Measurements from ENCODE around the gene ERBB4.

Gene ERBB4

GRCh38 chr2:212186166-212186565, 352.4 kb downstream of the ERBB4 start:
- Histone ChIP-seq H3K36me3 (ENCODE audit: control insufficient read depth, insufficient read depth, low read length) (no peaks in the 10 kb centered on the region), H3K9me3 (ENCODE audit: control insufficient read depth, low read length) (no peaks in the 10 kb centered on the region), H2AFZ (no peak overlapping the region), H3K4me1 (no peaks in the 10 kb centered on the region), H3K27ac (no peak overlapping the region), H3K4me3 (ENCODE audit: low read depth, low read length) (no peak overlapping the region), H3K79me2 (no peaks in the 10 kb centered on the region), H3K27me3 (ENCODE audit: control insufficient read depth, insufficient read depth, low read length) (no peaks in the 10 kb centered on the region), H3K4me2 (ENCODE audit: low read length) (no peak overlapping the region), H3K9ac (no peak overlapping the region)
- TF ChIP-seq, protein P1, sequence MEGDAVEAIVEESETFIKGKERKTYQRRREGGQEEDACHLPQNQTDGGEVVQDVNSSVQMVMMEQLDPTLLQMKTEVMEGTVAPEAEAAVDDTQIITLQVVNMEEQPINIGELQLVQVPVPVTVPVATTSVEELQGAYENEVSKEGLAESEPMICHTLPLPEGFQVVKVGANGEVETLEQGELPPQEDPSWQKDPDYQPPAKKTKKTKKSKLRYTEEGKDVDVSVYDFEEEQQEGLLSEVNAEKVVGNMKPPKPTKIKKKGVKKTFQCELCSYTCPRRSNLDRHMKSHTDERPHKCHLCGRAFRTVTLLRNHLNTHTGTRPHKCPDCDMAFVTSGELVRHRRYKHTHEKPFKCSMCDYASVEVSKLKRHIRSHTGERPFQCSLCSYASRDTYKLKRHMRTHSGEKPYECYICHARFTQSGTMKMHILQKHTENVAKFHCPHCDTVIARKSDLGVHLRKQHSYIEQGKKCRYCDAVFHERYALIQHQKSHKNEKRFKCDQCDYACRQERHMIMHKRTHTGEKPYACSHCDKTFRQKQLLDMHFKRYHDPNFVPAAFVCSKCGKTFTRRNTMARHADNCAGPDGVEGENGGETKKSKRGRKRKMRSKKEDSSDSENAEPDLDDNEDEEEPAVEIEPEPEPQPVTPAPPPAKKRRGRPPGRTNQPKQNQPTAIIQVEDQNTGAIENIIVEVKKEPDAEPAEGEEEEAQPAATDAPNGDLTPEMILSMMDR (IDR thresholded peaks at IDR 0.05) = no peak

GRCh38 chr2:212181646-212182045, 357.0 kb downstream of the ERBB4 start:
- no peak overlapping the region for H3K27ac ChIP-seq
- no peaks in the 10 kb centered on the region for H3K27me3 ChIP-seq (ENCODE audit: control insufficient read depth, insufficient read depth, low read length)
- H3K36me3 ChIP-seq (ENCODE audit: control insufficient read depth, insufficient read depth, low read length) = no peaks in the 10 kb centered on the region
- H3K4me1 ChIP-seq = no peaks in the 10 kb centered on the region
- H3K9ac ChIP-seq = no peak overlapping the region
- TF ChIP-seq, protein P1 (IDR thresholded peaks at IDR 0.05) = no peak
- H3K4me3 ChIP-seq (ENCODE audit: low read depth, low read length) = no peak overlapping the region
- no peaks in the 10 kb centered on the region for H3K79me2 ChIP-seq
- H2AFZ ChIP-seq = no peak overlapping the region
- H3K4me2 ChIP-seq (ENCODE audit: low read length) = no peak overlapping the region
- H3K9me3 ChIP-seq (ENCODE audit: control insufficient read depth, low read length) = no peaks in the 10 kb centered on the region

GRCh38 chr2:212180408-212181083, 358.1 kb downstream of the ERBB4 start:
- Histone ChIP-seq H3K4me3 (ENCODE audit: low read depth, low read length) (no peak overlapping the region), H3K4me1 (no peaks in the 10 kb centered on the region), H3K9ac (no peak overlapping the region)

DNA sequence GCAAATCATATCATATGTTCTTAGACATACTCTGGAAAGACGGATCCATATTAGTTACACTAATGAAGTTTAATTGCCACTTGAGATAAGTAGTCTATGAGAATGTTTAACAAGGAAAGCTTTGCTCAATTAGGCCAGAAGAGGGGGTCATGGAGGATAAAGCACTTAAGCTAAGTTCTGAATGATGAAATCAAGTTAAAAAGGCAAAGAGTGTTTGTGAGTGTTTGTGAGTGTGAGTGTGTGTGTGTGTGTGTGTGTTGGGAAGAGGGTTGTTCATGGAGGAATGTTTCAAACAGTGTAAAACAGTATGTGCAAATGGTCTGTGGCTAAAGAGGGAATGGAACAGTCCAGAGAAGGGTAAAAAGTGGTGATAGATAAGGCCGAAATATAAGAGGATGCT, 360.9 kb downstream of the ERBB4 start:
- no peak overlapping the region for H2AFZ ChIP-seq
- H3K4me2 ChIP-seq (ENCODE audit: low read length) = no peak overlapping the region
- H3K4me3 ChIP-seq (ENCODE audit: low read depth, low read length) = no peak overlapping the region
- no peaks in the 10 kb centered on the region for H3K79me2 ChIP-seq
- no peaks in the 10 kb centered on the region for H3K36me3 ChIP-seq (ENCODE audit: control insufficient read depth, insufficient read depth, low read length)
- H3K27me3 ChIP-seq (ENCODE audit: control insufficient read depth, insufficient read depth, low read length) = no peaks in the 10 kb centered on the region
- H3K27ac ChIP-seq = no peak overlapping the region
- no peaks in the 10 kb centered on the region for H3K9me3 ChIP-seq (ENCODE audit: control insufficient read depth, low read length)
- no peak overlapping the region for H3K9ac ChIP-seq
- H3K4me1 ChIP-seq = no peaks in the 10 kb centered on the region
- TF ChIP-seq, protein P1 (IDR thresholded peaks at IDR 0.05) = no peak

More at GRCh38 chr2:212180408-212181083, 358.1 kb downstream of the ERBB4 start:
- no peak overlapping the region for H3K4me2 ChIP-seq (ENCODE audit: low read length)
- TF ChIP-seq, protein P1 (IDR thresholded peaks at IDR 0.05) = no peak
- H3K9me3 ChIP-seq (ENCODE audit: control insufficient read depth, low read length) = no peaks in the 10 kb centered on the region
- no peaks in the 10 kb centered on the region for H3K27me3 ChIP-seq (ENCODE audit: control insufficient read depth, insufficient read depth, low read length)
- no peaks in the 10 kb centered on the region for H3K79me2 ChIP-seq
- H3K27ac ChIP-seq = no peak overlapping the region
- no peak overlapping the region for H2AFZ ChIP-seq
- H3K36me3 ChIP-seq (ENCODE audit: control insufficient read depth, insufficient read depth, low read length) = no peaks in the 10 kb centered on the region

- Histone ChIP-seq H3K4me2 (ENCODE audit: low read length) (no peak overlapping the region), H2AFZ (no peak overlapping the region), H3K4me1 (no peaks in the 10 kb centered on the region), H3K36me3 (ENCODE audit: control insufficient read depth, insufficient read depth, low read length) (no peaks in the 10 kb centered on the region), H3K27me3 (ENCODE audit: control insufficient read depth, insufficient read depth, low read length) (no peaks in the 10 kb centered on the region), H3K9ac (no peak overlapping the region), H3K79me2 (no peaks in the 10 kb centered on the region), H3K9me3 (ENCODE audit: control insufficient read depth, low read length) (no peaks in the 10 kb centered on the region), H3K4me3 (ENCODE audit: low read depth, low read length) (no peak overlapping the region), H3K27ac (no peak overlapping the region)
- TF ChIP-seq, protein P1 (IDR thresholded peaks at IDR 0.05) = no peak
These were observed 362.5 kb downstream of the ERBB4 start for GRCh38 chr2:212176151-212176550.
